ENCODE measurements around the gene FRYL.

FRYL gene

GRCh38 chr4:48472794-48473193, 307.3 kb downstream of the FRYL start:
- no peak overlapping the region for H3K4me3 ChIP-seq (replicated peaks; ENCODE audit: low read depth, low read length)
- H3K27me3 ChIP-seq (replicated peaks; ENCODE audit: control insufficient read depth, insufficient read depth, low read length): no peaks in the 10 kb centered on the region
- TF ChIP-seq CTCF (IDR thresholded peaks at IDR 0.05; ENCODE audit: insufficient read depth, low read length, poor library complexity, severe bottlenecking): no peak
- H3K36me3 ChIP-seq (ENCODE audit: control insufficient read depth, insufficient read depth, low read length): no peaks in the 10 kb centered on the region
- DNase-seq (ENCODE audit: extremely low read depth, insufficient read length): no peak

- TF ChIP-seq CTCF (IDR thresholded peaks at IDR 0.05; ENCODE audit: insufficient read depth, low read length, poor library complexity, severe bottlenecking): no peak
- no peak for DNase-seq (ENCODE audit: extremely low read depth, insufficient read length)
- Histone ChIP-seq H3K27me3 (replicated peaks; ENCODE audit: control insufficient read depth, insufficient read depth, low read length) (no peaks in the 10 kb centered on the region), H3K36me3 (ENCODE audit: control insufficient read depth, insufficient read depth, low read length) (no peaks in the 10 kb centered on the region), H3K4me3 (replicated peaks; ENCODE audit: low read depth, low read length) (no peak overlapping the region)
These were observed 309.5 kb downstream of the FRYL start for GRCh38 chr4:48470570-48470969.

GRCh38 chr4:48470137-48470536, 309.9 kb downstream of the FRYL start:
- TF ChIP-seq CTCF (IDR thresholded peaks at IDR 0.05; ENCODE audit: insufficient read depth, low read length, poor library complexity, severe bottlenecking): no peak
- Histone ChIP-seq H3K4me3 (replicated peaks; ENCODE audit: low read depth, low read length) (no peak overlapping the region), H3K36me3 (ENCODE audit: control insufficient read depth, insufficient read depth, low read length) (no peaks in the 10 kb centered on the region), H3K27me3 (replicated peaks; ENCODE audit: control insufficient read depth, insufficient read depth, low read length) (no peaks in the 10 kb centered on the region)
- no peak for DNase-seq (ENCODE audit: extremely low read depth, insufficient read length)

DNA sequence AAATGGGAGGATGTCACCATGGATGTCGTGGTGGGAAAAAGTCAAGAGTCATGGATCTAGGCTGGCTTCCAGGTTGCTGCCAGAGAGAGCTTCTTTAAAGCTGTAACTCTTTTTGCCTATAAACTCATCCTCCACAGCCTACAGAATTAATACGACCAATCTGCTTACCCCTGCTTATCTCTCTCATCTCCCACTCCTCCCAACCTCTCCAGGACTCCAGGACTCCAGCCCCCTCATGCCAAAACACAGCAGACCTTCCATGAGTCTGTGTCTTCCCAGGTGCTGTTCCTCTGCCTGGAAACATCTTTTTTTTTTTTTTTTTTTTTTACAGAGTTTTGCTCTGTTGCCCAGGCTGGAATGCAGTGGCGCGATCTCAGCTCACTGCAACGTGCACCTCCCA, 312.2 kb downstream of the FRYL start:
- no peaks in the 10 kb centered on the region for H3K36me3 ChIP-seq (ENCODE audit: control insufficient read depth, insufficient read depth, low read length)
- no peak for TF ChIP-seq CTCF (IDR thresholded peaks at IDR 0.05; ENCODE audit: insufficient read depth, low read length, poor library complexity, severe bottlenecking)
- DNase-seq (ENCODE audit: extremely low read depth, insufficient read length): no peak
- no peaks in the 10 kb centered on the region for H3K27me3 ChIP-seq (replicated peaks; ENCODE audit: control insufficient read depth, insufficient read depth, low read length)
- H3K4me3 ChIP-seq (replicated peaks; ENCODE audit: low read depth, low read length): no peak overlapping the region

GRCh38 chr4:48467442-48467841, 312.6 kb downstream of the FRYL start:
- H3K4me3 ChIP-seq (replicated peaks; ENCODE audit: low read depth, low read length): no peak overlapping the region
- TF ChIP-seq CTCF (IDR thresholded peaks at IDR 0.05; ENCODE audit: insufficient read depth, low read length, poor library complexity, severe bottlenecking): no peak
- no peak for DNase-seq (ENCODE audit: extremely low read depth, insufficient read length)
- no peaks in the 10 kb centered on the region for H3K36me3 ChIP-seq (ENCODE audit: control insufficient read depth, insufficient read depth, low read length)
- H3K27me3 ChIP-seq (replicated peaks; ENCODE audit: control insufficient read depth, insufficient read depth, low read length): no peaks in the 10 kb centered on the region

DNA sequence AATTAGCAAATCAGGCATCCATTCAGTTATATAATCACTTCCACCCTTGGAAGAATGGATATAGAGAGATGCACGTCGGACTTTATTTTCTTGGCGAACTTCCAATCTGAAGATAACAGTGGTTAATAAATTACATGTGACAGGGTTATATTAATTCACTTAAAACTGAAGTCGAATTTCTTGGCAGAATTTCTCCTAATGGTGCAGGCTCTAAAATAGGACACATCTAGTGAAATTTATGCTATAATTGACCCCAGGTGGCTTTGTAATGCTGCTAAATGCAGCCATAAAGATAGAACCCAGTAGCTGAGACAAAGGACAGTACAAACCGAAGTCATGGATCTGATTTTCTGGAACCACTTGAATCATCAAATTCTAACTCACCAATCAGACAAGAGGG, 317.7 kb downstream of the FRYL start:
- H3K4me3 ChIP-seq (replicated peaks; ENCODE audit: low read depth, low read length): no peak overlapping the region
- no peak for TF ChIP-seq CTCF (IDR thresholded peaks at IDR 0.05; ENCODE audit: insufficient read depth, low read length, poor library complexity, severe bottlenecking)
- no peaks in the 10 kb centered on the region for H3K36me3 ChIP-seq (ENCODE audit: control insufficient read depth, insufficient read depth, low read length)
- DNase-seq (ENCODE audit: extremely low read depth, insufficient read length): no peak
- H3K27me3 ChIP-seq (replicated peaks; ENCODE audit: control insufficient read depth, insufficient read depth, low read length): no peaks in the 10 kb centered on the region

Data from GM06990 (cell line).